Esophagus squamous epithelium (tissue), 5 donors: ENCODE data around the gene RAPGEF1. TPM values are rescaled to one million over a fixed set of nuclear protein-coding genes. Genes with fewer than 3 reads are reported as not detected.

ENCODE experiments used
- DNase-seq: peaks from one replicate; lab custom pipeline; 2025; lab: John Stamatoyannopoulos, UW
- H3K27ac ChIP-seq, 4 donors: fragments of 200-600 bp; sonication (generic); one replicate each; pipeline ENCODE4 v1.5.1; 2016 to 2019; ENCODE audit warnings: mild to moderate bottlenecking in 1 of 4
- H3K27me3 ChIP-seq, 4 donors: fragments of 200-600 bp; sonication (generic); 1 replicate in 3 of 4; 2 replicates in 1 of 4; pipeline versions ENCODE4 v1.5.1 to v1.6.0; 2017 to 2021; ENCODE audit warnings: antibody characterized with exemption in 1 of 4
- H3K36me3 ChIP-seq, 3 donors: fragments of 200-600 bp; sonication (generic); one replicate each; pipeline ENCODE4 v1.5.1; 2016 to 2019
- H3K4me1 ChIP-seq, 3 donors: fragments of 200-600 bp; sonication (generic); one replicate each; pipeline ENCODE4 v1.5.1; 2017 to 2019
- H3K4me3 ChIP-seq, 4 donors: fragments of 200-600 bp; sonication (generic); 1 replicate in 3 of 4; 2 replicates in 1 of 4; pipeline ENCODE4 v1.5.1; 2016 to 2019; ENCODE audit warnings: mild to moderate bottlenecking in 2 of 4, moderate library complexity in 1 of 4
- H3K9me3 ChIP-seq, 3 donors: fragments of 200-600 bp; sonication (generic); one replicate each; pipeline ENCODE4 v1.5.1; 2016 to 2019
- POLR2A ChIP-seq, 4 donors: fragments of 450-650 bp; IDR thresholded peaks; one replicate each; pipeline ENCODE4 v1.6.1; 2017; ENCODE audit warnings: antibody characterized with exemption in 4 of 4, mild to moderate bottlenecking in 4 of 4, moderate library complexity in 3 of 4
- WGBS, 2 donors: methylation state at CpG; one replicate each; pipeline ENCODE4 v1.1.5; 2018; 5-methylcytosine and 5-hydroxymethylcytosine counted together
- intact Hi-C: fragments of 100-400 bp; cut with DNase I; formaldehyde crosslinking; loops from one replicate; pipeline ENCODE4 v1.15.0; 2022
- total RNA-seq, 4 donors: library from RNA; depleted of rRNA; stranded (reverse); fragments of >200 nt; gene quantifications; one replicate each; pipeline ENCODE4 v1.1.0, GENCODE V29; 2016
- TF ChIP-seq, protein P1 (sequence below), 6 experiments: fragments of 450-650 bp in 4 of 6; fragments of 200-600 bp in 2 of 6; sonication (generic) in 2 of 6; IDR thresholded peaks; one replicate each; pipeline ENCODE4 v1.5.1; 2016 to 2019; ENCODE audit warnings: antibody characterized with exemption in 6 of 6, mild to moderate bottlenecking in 4 of 6, moderate library complexity in 4 of 6
- donor health status: DM: yes; HTN: yes; CAD: no.

Gene RAPGEF1
- total RNA-seq, 4 donors from 2014 or later, result 12.2 to 40.4 (median 19.0) TPM

DNA sequence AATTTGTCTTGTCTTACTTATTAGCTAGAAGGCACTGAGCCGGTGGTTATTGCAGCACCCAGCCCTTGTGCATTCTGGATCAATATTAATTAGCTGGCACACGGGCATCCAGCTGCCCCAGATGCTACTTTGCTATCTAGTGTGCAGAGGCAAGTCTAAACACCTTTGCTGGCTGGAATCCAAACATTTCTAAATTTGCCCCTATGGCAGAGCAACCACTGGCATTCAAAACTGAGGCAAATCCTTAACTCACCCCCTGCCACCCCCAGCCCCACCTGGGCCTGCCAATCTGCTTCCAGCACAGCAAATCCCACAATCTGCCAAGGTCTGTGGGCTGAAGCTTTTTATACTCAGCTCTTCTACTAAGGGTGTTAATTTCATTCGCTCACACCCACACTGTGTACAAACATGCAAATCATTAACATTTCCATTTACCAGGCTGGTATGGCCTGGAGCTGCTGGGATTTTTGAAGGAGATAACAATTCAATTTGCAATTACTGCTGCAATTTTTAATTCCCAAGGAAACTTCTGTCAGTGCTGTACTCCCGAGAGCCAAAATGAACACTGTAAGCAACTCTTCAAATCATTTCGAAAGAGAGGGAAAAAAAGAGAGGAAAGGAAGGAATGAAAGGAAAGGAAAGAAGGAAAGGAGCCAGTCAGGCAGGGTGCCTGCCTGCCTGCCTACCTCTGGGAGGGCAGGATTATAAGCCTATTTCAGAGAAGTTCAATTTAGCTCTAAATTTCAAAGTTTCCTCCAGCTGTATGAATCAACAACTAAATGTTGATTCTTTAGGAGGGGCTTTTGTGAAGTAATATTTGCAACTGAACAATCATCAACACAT, 35.5 kb downstream of the RAPGEF1 start:
- Histone ChIP-seq H3K4me3 (no peak overlapping the region), H3K27ac (peak overlapping the region; percentile 37 to 79 (median 60)), H3K9me3 (no peaks in the 10 kb centered on the region), H3K4me1 (peaks cover 33 to 92% (median 49%) of the 10 kb centered on the region in 3 donors), H3K36me3 (no peaks in the 10 kb centered on the region), H3K27me3 (no peaks in the 10 kb centered on the region)
- TF ChIP-seq, protein P1, sequence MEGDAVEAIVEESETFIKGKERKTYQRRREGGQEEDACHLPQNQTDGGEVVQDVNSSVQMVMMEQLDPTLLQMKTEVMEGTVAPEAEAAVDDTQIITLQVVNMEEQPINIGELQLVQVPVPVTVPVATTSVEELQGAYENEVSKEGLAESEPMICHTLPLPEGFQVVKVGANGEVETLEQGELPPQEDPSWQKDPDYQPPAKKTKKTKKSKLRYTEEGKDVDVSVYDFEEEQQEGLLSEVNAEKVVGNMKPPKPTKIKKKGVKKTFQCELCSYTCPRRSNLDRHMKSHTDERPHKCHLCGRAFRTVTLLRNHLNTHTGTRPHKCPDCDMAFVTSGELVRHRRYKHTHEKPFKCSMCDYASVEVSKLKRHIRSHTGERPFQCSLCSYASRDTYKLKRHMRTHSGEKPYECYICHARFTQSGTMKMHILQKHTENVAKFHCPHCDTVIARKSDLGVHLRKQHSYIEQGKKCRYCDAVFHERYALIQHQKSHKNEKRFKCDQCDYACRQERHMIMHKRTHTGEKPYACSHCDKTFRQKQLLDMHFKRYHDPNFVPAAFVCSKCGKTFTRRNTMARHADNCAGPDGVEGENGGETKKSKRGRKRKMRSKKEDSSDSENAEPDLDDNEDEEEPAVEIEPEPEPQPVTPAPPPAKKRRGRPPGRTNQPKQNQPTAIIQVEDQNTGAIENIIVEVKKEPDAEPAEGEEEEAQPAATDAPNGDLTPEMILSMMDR (IDR thresholded peaks at IDR 0.05), result no peak
- TF ChIP-seq POLR2A (IDR thresholded peaks at IDR 0.05), result no peak
- WGBS, 2 donors, result 27 to 33% methylated on average over 5 of the region's 5 CpGs
- DNase-seq, result no peak
- intact Hi-C loops, result no loop called here

DNA sequence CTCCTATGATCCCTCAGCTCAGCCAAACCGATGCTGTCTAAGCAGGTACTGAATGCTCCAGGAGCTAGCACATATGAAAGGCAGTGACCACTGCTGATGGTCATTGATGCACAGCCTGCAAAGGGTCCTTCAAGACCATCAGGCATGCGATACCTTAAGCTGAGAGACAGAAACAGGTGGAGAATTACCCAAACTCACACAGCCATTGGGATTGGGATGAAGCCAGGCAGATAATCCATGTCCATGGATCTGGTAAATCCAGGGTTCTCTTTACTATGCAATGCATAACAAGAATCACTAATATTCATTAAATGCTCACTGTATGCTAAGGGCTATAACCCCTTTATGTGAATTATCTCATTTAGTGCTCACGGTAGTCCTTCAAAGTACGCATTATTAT, 36.2 kb downstream of the RAPGEF1 start:
- H3K27ac ChIP-seq, result peak overlapping the region in 3 of 4 donors; percentile 57 to 79 (median 64)
- no peaks in the 10 kb centered on the region for H3K27me3 ChIP-seq
- H3K4me1 ChIP-seq, result peaks cover 35 to 91% (median 43%) of the 10 kb centered on the region in 3 donors
- DNase-seq, result no peak
- TF ChIP-seq, protein P1 (IDR thresholded peaks at IDR 0.05), result no peak
- no peak for TF ChIP-seq POLR2A (IDR thresholded peaks at IDR 0.05)
- 43 to 50% methylated on average over 4 of the region's 4 CpGs for WGBS, 2 donors
- intact Hi-C loops, result no loop called here
- no peaks in the 10 kb centered on the region for H3K36me3 ChIP-seq
- H3K4me3 ChIP-seq, result no peak overlapping the region
- H3K9me3 ChIP-seq, result no peaks in the 10 kb centered on the region

DNA sequence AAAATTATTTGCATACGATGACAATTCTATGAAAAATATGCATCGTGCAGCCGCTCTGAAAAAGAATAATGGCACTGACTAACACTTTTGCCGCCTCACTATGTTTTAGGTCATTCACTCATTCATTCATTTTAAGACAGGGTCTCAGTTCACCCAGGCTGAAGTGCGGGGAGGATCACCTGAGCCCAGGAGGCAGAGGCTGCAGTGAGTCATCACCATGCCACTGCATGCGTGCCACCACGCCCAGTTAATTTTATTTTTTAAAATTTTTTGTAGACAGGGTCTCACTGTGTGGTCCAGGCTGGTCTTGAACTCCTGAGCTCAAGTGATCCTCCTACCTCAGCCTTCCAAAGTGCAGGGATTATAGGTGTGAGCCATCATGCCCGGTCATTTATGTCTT, 37.0 kb downstream of the RAPGEF1 start:
- no peak overlapping the region for H3K4me3 ChIP-seq
- no peaks in the 10 kb centered on the region for H3K36me3 ChIP-seq
- TF ChIP-seq, protein P1 (IDR thresholded peaks at IDR 0.05), result no peak
- no peak for TF ChIP-seq POLR2A (IDR thresholded peaks at IDR 0.05)
- intact Hi-C loops, result no loop called here
- no peak for DNase-seq
- no peaks in the 10 kb centered on the region for H3K9me3 ChIP-seq
- peak overlapping the region in 2 of 4 donors; percentile 64 to 79 for H3K27ac ChIP-seq
- WGBS, 2 donors, result 61 to 71% methylated on average over 8 of the region's 8 CpGs
- H3K27me3 ChIP-seq, result no peaks in the 10 kb centered on the region
- H3K4me1 ChIP-seq, result peaks cover 29 to 91% (median 40%) of the 10 kb centered on the region in 3 donors

DNA sequence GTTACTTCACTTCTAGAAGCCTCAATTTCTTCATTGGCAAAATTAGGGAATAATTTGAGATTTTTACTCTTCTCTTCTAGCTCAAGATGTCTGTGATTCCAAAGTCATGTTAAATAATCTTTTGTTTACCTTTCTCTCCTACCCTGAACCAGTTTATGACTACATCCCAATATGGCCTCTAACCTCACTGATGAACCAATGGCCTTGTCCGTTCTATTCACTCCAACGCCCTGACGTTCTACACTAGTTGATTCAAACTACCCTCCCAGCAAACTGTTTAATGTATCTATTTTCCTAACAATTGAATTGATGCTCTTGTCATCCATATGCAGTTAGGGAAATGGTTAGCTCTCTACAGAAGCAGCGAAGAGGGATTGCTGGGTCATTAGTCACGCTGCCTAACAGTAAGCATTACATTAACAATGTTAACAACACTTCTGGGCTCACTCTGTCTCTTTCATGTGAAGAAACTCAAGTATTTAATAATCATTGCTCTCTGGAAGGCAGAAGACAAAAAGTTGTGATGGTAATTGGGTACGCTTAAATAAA, 38.0 kb downstream of the RAPGEF1 start:
- no peak for TF ChIP-seq POLR2A (IDR thresholded peaks at IDR 0.05)
- TF ChIP-seq, protein P1 (IDR thresholded peaks at IDR 0.05), result no peak
- WGBS, 2 donors, result 85 to 93% methylated on average over 6 of the region's 6 CpGs
- Histone ChIP-seq H3K27ac (no peak overlapping the region), H3K27me3 (no peaks in the 10 kb centered on the region), H3K4me1 (peaks cover 24 to 91% (median 36%) of the 10 kb centered on the region in 3 donors), H3K36me3 (no peaks in the 10 kb centered on the region), H3K9me3 (no peaks in the 10 kb centered on the region), H3K4me3 (no peak overlapping the region)
- intact Hi-C loops, result no loop called here
- DNase-seq, result no peak

DNA sequence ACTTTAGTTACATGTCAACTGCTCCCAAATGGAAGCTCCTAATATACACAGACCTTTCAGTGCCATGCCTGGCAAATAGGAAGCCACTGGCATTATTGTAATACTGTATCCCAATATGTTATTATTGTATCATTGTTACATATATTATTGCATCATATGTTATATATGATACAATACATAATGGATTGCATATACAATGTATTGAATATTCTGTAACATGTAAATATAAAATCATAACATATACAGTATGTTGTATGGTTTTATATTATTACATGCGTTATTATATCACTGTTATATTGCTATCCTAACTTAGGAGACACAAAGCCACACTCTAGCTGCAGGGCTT, 38.5 kb downstream of the RAPGEF1 start:
- WGBS, 2 donors, result 92 to 94% methylated on average over 1 of the region's 1 CpG
- DNase-seq, result no peak
- intact Hi-C loops, result no loop called here
- Histone ChIP-seq H3K36me3 (no peaks in the 10 kb centered on the region), H3K4me3 (no peak overlapping the region), H3K27me3 (no peaks in the 10 kb centered on the region), H3K4me1 (peaks cover 24 to 89% (median 32%) of the 10 kb centered on the region in 3 donors), H3K9me3 (no peaks in the 10 kb centered on the region), H3K27ac (peak overlapping the region in 1 of 4 donors; percentile 27)
- TF ChIP-seq, protein P1 (IDR thresholded peaks at IDR 0.05), result no peak
- TF ChIP-seq POLR2A (IDR thresholded peaks at IDR 0.05), result no peak
